Testis (tissue), 2 donors: ENCODE measurements around the gene SHANK1.

Experiments
- CTCF ChIP-seq, 3 experiments: fragments of 450-650 bp in 2 of 3; fragments of 200-600 bp in 1 of 3; sonication (generic) in 1 of 3; IDR thresholded peaks; one replicate each; pipeline ENCODE4 v1.5.1; 2016 to 2019; ENCODE audit warnings: antibody characterized with exemption in 3 of 3, mild to moderate bottlenecking in 2 of 3, moderate library complexity in 1 of 3
- POLR2A ChIP-seq: fragments of 450-650 bp; IDR thresholded peaks from one replicate; pipeline ENCODE4 v1.6.1; 2017; ENCODE audit warnings: antibody characterized with exemption, mild to moderate bottlenecking, moderate library complexity

- no peak for TF ChIP-seq CTCF (IDR thresholded peaks at IDR 0.05)
- no peak for TF ChIP-seq POLR2A
Measured at GRCh38 chr19:50646074-50646807, 73.4 kb downstream of the SHANK1 start.
